GM19025 (cell line): ENCODE measurements around the gene TNRC6A.
"Not testable (repeated sequence)": the region's sequence is repeated elsewhere in the genome, so short reads cannot be mapped to it uniquely, and the experiment has no call there.

ENCODE experiments used
- ATAC-seq: cut with Tn5 transposase; IDR thresholded peaks from one replicate; pipeline ENCODE4 v1.9.1; 2021; ENCODE audit warnings: mild to moderate bottlenecking, low read depth, moderate library complexity; ENCODE audit not compliant: unreplicated experiment

Gene TNRC6A

GRCh38 chr16:24729243-24729950 is at the start of gene TNRC6A:
Gene TNRC6A, plus strand, starts transcription at chr16:24729651. Its CDS starts 191 bp downstream, at chr16:24729842.
- peak; percentile 96 for ATAC-seq

- ATAC-seq = no peak
Measured at GRCh38 chr16:24681793-24682192, 47.7 kb upstream of the TNRC6A start.

GRCh38 chr16:24683250-24683649 is 46.2 kb upstream of the TNRC6A start:
- no peak for ATAC-seq

- no peak for ATAC-seq
Measured at GRCh38 chr16:24683847-24684493, 45.5 kb upstream of the TNRC6A start.

- ATAC-seq = no peak
Measured at GRCh38 chr16:24685539-24686432, 43.7 kb upstream of the TNRC6A start.

GRCh38 chr16:24686678-24687077 is 42.8 kb upstream of the TNRC6A start:
- ATAC-seq = no peak

- no peak for ATAC-seq
Measured at GRCh38 chr16:24688359-24688758, 41.1 kb upstream of the TNRC6A start.

GRCh38 chr16:24689128-24689527 is 40.3 kb upstream of the TNRC6A start:
- no peak for ATAC-seq

GRCh38 chr16:24692854-24693253 is 36.6 kb upstream of the TNRC6A start:
- ATAC-seq = no peak

- no peak for ATAC-seq
Measured at GRCh38 chr16:24694931-24695330, 34.5 kb upstream of the TNRC6A start.

- no peak for ATAC-seq
Measured at GRCh38 chr16:24696699-24697098, 32.8 kb upstream of the TNRC6A start.

GRCh38 chr16:24698308-24698707 is 31.1 kb upstream of the TNRC6A start:
- no peak for ATAC-seq

GRCh38 chr16:24699151-24699723 is 30.2 kb upstream of the TNRC6A start:
- ATAC-seq = no peak

GRCh38 chr16:24700549-24701392 is 28.7 kb upstream of the TNRC6A start:
- no peak for ATAC-seq

GRCh38 chr16:24701521-24701951 is 27.9 kb upstream of the TNRC6A start:
- no peak for ATAC-seq

GRCh38 chr16:24707760-24708159 is 21.7 kb upstream of the TNRC6A start:
- not testable (repeated sequence) for ATAC-seq

GRCh38 chr16:24713379-24713778 is 16.1 kb upstream of the TNRC6A start:
- no peak for ATAC-seq

- no peak for ATAC-seq
Measured at GRCh38 chr16:24717411-24717810, 12.0 kb upstream of the TNRC6A start.

- ATAC-seq = no peak
Measured at GRCh38 chr16:24718967-24719521, 10.4 kb upstream of the TNRC6A start.

GRCh38 chr16:24721830-24722238 is 7.6 kb upstream of the TNRC6A start:
- ATAC-seq = no peak
